ENCODE data around the gene VSIG8. TPM values are rescaled to one million over a fixed set of nuclear protein-coding genes. Genes with fewer than 3 reads are reported as not detected.

VSIG8 gene
- total RNA-seq, 1 experiment from 2014 or later: not detected

- Histone ChIP-seq H3K4me3 (ENCODE audit: low read depth, low read length, poor library complexity, severe bottlenecking) (no peak overlapping the region), H3K4me1 (ENCODE audit: insufficient read depth, low read length, poor library complexity, severe bottlenecking) (peaks cover 9% of the 10 kb centered on the region), H3K27ac (ENCODE audit: low read depth, low read length, poor library complexity, severe bottlenecking) (no peak overlapping the region), H3K36me3 (ENCODE audit: insufficient read depth, low read length, poor library complexity, severe bottlenecking) (no peaks in the 10 kb centered on the region), H3K27me3 (replicated peaks; ENCODE audit: insufficient read depth, low read depth, low read length, poor library complexity) (no peaks in the 10 kb centered on the region), H3K9me3 (ENCODE audit: low read depth, low read length, poor library complexity, severe bottlenecking) (no peaks in the 10 kb centered on the region)
- BruUV-seq (replicated peaks): no TSS peak
- intact Hi-C loops (cut with micrococcal nuclease; ENCODE audit: unreplicated experiment): no loop called here
- ChIA-PET CTCF (interaction anchor here (0.7 kb wide), 1 partner anchor 14 kb away, joined by 4 read pairs; no protein-coding TSS in a partner anchor), POLR2A (ENCODE audit: low non-redundant PET) (no interaction called here)
- no peak for TF ChIP-seq EZH2 (IDR thresholded peaks at IDR 0.05; ENCODE audit: borderline replicate concordance, low read depth, low read length, poor library complexity, severe bottlenecking)
- peak; percentile 32; the same call in 1 of the 2 replicates for TF ChIP-seq CTCF (conservative IDR thresholded peaks at IDR 0.05; ENCODE audit: low read depth, low read length)
- no peak for DNase-seq (ENCODE audit: low spot score)
These were observed 11.1 kb downstream of the VSIG8 start for GRCh38 chr1:159851407-159851806.

- ChIA-PET POLR2A (ENCODE audit: low non-redundant PET) (no interaction called here), CTCF (no interaction called here)
- Histone ChIP-seq H3K4me3 (ENCODE audit: low read depth, low read length, poor library complexity, severe bottlenecking) (no peak overlapping the region), H3K27ac (ENCODE audit: low read depth, low read length, poor library complexity, severe bottlenecking) (no peak overlapping the region), H3K4me1 (ENCODE audit: insufficient read depth, low read length, poor library complexity, severe bottlenecking) (peaks cover 9% of the 10 kb centered on the region), H3K36me3 (ENCODE audit: insufficient read depth, low read length, poor library complexity, severe bottlenecking) (no peaks in the 10 kb centered on the region), H3K27me3 (replicated peaks; ENCODE audit: insufficient read depth, low read depth, low read length, poor library complexity) (no peaks in the 10 kb centered on the region), H3K9me3 (ENCODE audit: low read depth, low read length, poor library complexity, severe bottlenecking) (no peaks in the 10 kb centered on the region)
- no peak for TF ChIP-seq CTCF (conservative IDR thresholded peaks at IDR 0.05; ENCODE audit: low read depth, low read length)
- no peak for TF ChIP-seq EZH2 (IDR thresholded peaks at IDR 0.05; ENCODE audit: borderline replicate concordance, low read depth, low read length, poor library complexity, severe bottlenecking)
- intact Hi-C loops (cut with micrococcal nuclease; ENCODE audit: unreplicated experiment): no loop called here
- BruUV-seq (replicated peaks): no TSS peak
- DNase-seq (ENCODE audit: low spot score): peak; percentile 51
These were observed 12.7 kb downstream of the VSIG8 start for GRCh38 chr1:159849626-159850366.

- H3K9me3 ChIP-seq (ENCODE audit: low read depth, low read length, poor library complexity, severe bottlenecking): no peaks in the 10 kb centered on the region
- H3K4me3 ChIP-seq (ENCODE audit: low read depth, low read length, poor library complexity, severe bottlenecking): no peak overlapping the region
- H3K27ac ChIP-seq (ENCODE audit: low read depth, low read length, poor library complexity, severe bottlenecking): no peak overlapping the region
- peaks cover 7% of the 10 kb centered on the region for H3K4me1 ChIP-seq (ENCODE audit: insufficient read depth, low read length, poor library complexity, severe bottlenecking)
- no TSS peak for BruUV-seq (replicated peaks)
- DNase-seq (ENCODE audit: low spot score): no peak
- intact Hi-C loops (cut with micrococcal nuclease; ENCODE audit: unreplicated experiment): no loop called here
- CTCF ChIA-PET: no interaction called here
- H3K27me3 ChIP-seq (replicated peaks; ENCODE audit: insufficient read depth, low read depth, low read length, poor library complexity): no peaks in the 10 kb centered on the region
- no peak for TF ChIP-seq CTCF (conservative IDR thresholded peaks at IDR 0.05; ENCODE audit: low read depth, low read length)
- no peak for TF ChIP-seq EZH2 (IDR thresholded peaks at IDR 0.05; ENCODE audit: borderline replicate concordance, low read depth, low read length, poor library complexity, severe bottlenecking)
- POLR2A ChIA-PET (ENCODE audit: low non-redundant PET): no interaction called here
- no peaks in the 10 kb centered on the region for H3K36me3 ChIP-seq (ENCODE audit: insufficient read depth, low read length, poor library complexity, severe bottlenecking)
These were observed 14.1 kb downstream of the VSIG8 start for GRCh38 chr1:159848326-159848725.

Measured in A673 (cell line).